Activated T-helper 17 cell treated with anti-CD3 and anti-CD28 coated beads, Interleukin-2, amount 50 U/mL, for 72 hours (primary cell): Measurements from ENCODE around the gene KRTAP10-8. TPM values are rescaled to one million over a fixed set of nuclear protein-coding genes. Genes with fewer than 3 reads are reported as not detected.
"Not testable (repeated sequence)": the region's sequence is repeated elsewhere in the genome, so short reads cannot be mapped to it uniquely, and the experiment has no call there.

Source experiments
- ATAC-seq: fragments of 150-1000 bp; cut with Tn5 transposase; replicated peaks from 2 replicates; pipeline ENCODE4 v1.10.0; 2021; ENCODE audit warnings: mild to moderate bottlenecking, moderate library complexity
- H3K27ac Mint-ChIP-seq: one replicate; pipeline ENCODE4 v1.8.0; 2022; ENCODE audit warnings: mixed read lengths
- H3K27me3 Mint-ChIP-seq: one replicate; pipeline ENCODE4 v1.8.0; 2022; ENCODE audit warnings: mixed read lengths
- H3K36me3 Mint-ChIP-seq: one replicate; pipeline ENCODE4 v1.8.0; 2022; ENCODE audit warnings: low read depth, mild to moderate bottlenecking, mixed read lengths
- H3K4me1 Mint-ChIP-seq: one replicate; pipeline ENCODE4 v1.8.0; 2022; ENCODE audit warnings: mixed read lengths
- H3K4me3 Mint-ChIP-seq: one replicate; pipeline ENCODE4 v1.8.0; 2022; ENCODE audit warnings: mild to moderate bottlenecking, mixed read lengths
- H3K9me3 Mint-ChIP-seq: one replicate; pipeline ENCODE4 v1.8.0; 2022; ENCODE audit warnings: mixed read lengths
- total RNA-seq, 2 donors: library from RNA; stranded (reverse); gene quantifications; one replicate each; pipeline ENCODE4 v1.2.3, GENCODE V29; 2022

Gene KRTAP10-8
- total RNA-seq, 2 donors from 2014 or later = not detected

GRCh38 chr21:44632067-44632466 lies 20.2 kb downstream of the KRTAP10-8 start:
- Mint-ChIP-seq H3K4me3 (no peak overlapping the region), H3K27ac (no peak overlapping the region), H3K4me1 (peaks cover 20% of the 10 kb centered on the region), H3K36me3 (no peaks in the 10 kb centered on the region), H3K27me3 (no peaks in the 10 kb centered on the region), H3K9me3 (peaks cover 26% of the 10 kb centered on the region)
- no peak for ATAC-seq

- H3K4me3 Mint-ChIP-seq = no peak overlapping the region
- ATAC-seq = no peak
- H3K27ac Mint-ChIP-seq = no peak overlapping the region
- peaks cover 10% of the 10 kb centered on the region for H3K27me3 Mint-ChIP-seq
- H3K9me3 Mint-ChIP-seq = peaks cover 15% of the 10 kb centered on the region
- H3K4me1 Mint-ChIP-seq = peaks cover 5% of the 10 kb centered on the region
- H3K36me3 Mint-ChIP-seq = no peaks in the 10 kb centered on the region
These were observed 24.5 kb downstream of the KRTAP10-8 start for GRCh38 chr21:44636209-44637017.

GRCh38 chr21:44637018-44637850 lies 25.4 kb downstream of the KRTAP10-8 start, which contains the start of gene KRTAP10-10:
Gene KRTAP10-10, plus strand, starts transcription at chr21:44637356. Its CDS starts 62 bp downstream, at chr21:44637418.
- no peak within 1 kb of the TSS for H3K4me3 Mint-ChIP-seq
- H3K36me3 Mint-ChIP-seq = no peaks in the 10 kb centered on the region
- peaks cover 10% of the 10 kb centered on the region for H3K27me3 Mint-ChIP-seq
- peaks cover 5% of the 10 kb centered on the region for H3K4me1 Mint-ChIP-seq
- ATAC-seq = no peak
- peaks cover 9% of the 10 kb centered on the region for H3K9me3 Mint-ChIP-seq
- no peak within 1 kb of the TSS for H3K27ac Mint-ChIP-seq

- not testable (repeated sequence) for H3K36me3 Mint-ChIP-seq, H3K9me3 Mint-ChIP-seq, ATAC-seq, H3K4me1 Mint-ChIP-seq, H3K27ac Mint-ChIP-seq, H3K27me3 Mint-ChIP-seq, H3K4me3 Mint-ChIP-seq
These were observed 26.0 kb downstream of the KRTAP10-8 start for GRCh38 chr21:44637851-44638348.

- H3K36me3 Mint-ChIP-seq, H3K4me1 Mint-ChIP-seq, H3K27ac Mint-ChIP-seq, ATAC-seq, H3K27me3 Mint-ChIP-seq, H3K4me3 Mint-ChIP-seq: not testable (repeated sequence)
- H3K9me3 Mint-ChIP-seq = peaks cover 13% of the 10 kb centered on the region
These were observed 26.8 kb downstream of the KRTAP10-8 start for GRCh38 chr21:44638506-44639330.

GRCh38 chr21:44639331-44639655 lies 27.4 kb downstream of the KRTAP10-8 start:
- Mint-ChIP-seq H3K9me3 (peaks cover 17% of the 10 kb centered on the region), H3K27ac (no peak overlapping the region), H3K4me1 (peaks cover 5% of the 10 kb centered on the region), H3K4me3 (no peak overlapping the region), H3K36me3 (no peaks in the 10 kb centered on the region), H3K27me3 (peaks cover 10% of the 10 kb centered on the region)
- no peak for ATAC-seq

GRCh38 chr21:44640761-44641160 lies 28.9 kb downstream of the KRTAP10-8 start:
- no peak overlapping the region for H3K27ac Mint-ChIP-seq
- ATAC-seq = no peak
- H3K4me3 Mint-ChIP-seq = no peak overlapping the region
- H3K27me3 Mint-ChIP-seq = peaks cover 10% of the 10 kb centered on the region
- peaks cover 25% of the 10 kb centered on the region for H3K9me3 Mint-ChIP-seq
- no peaks in the 10 kb centered on the region for H3K36me3 Mint-ChIP-seq
- peaks cover 5% of the 10 kb centered on the region for H3K4me1 Mint-ChIP-seq

GRCh38 chr21:44643741-44644310 lies 31.9 kb downstream of the KRTAP10-8 start:
- H3K27me3 Mint-ChIP-seq = peaks cover 10% of the 10 kb centered on the region
- no peaks in the 10 kb centered on the region for H3K36me3 Mint-ChIP-seq
- ATAC-seq = no peak
- H3K4me3 Mint-ChIP-seq = no peak overlapping the region
- H3K27ac Mint-ChIP-seq = no peak overlapping the region
- H3K9me3 Mint-ChIP-seq = peaks cover 25% of the 10 kb centered on the region
- H3K4me1 Mint-ChIP-seq = no peaks in the 10 kb centered on the region

GRCh38 chr21:44644878-44645277 lies 33.0 kb downstream of the KRTAP10-8 start:
- Mint-ChIP-seq H3K27ac (no peak overlapping the region), H3K36me3 (no peaks in the 10 kb centered on the region), H3K9me3 (peaks cover 25% of the 10 kb centered on the region), H3K27me3 (peaks cover 8% of the 10 kb centered on the region), H3K4me3 (no peak overlapping the region), H3K4me1 (no peaks in the 10 kb centered on the region)
- no peak for ATAC-seq

GRCh38 chr21:44646366-44647221 lies 34.7 kb downstream of the KRTAP10-8 start, which contains the start of gene KRTAP10-11:
Gene KRTAP10-11, plus strand, starts transcription at chr21:44646414. Its CDS starts 45 bp downstream, at chr21:44646459.
- not testable (repeated sequence) for ATAC-seq

GRCh38 chr21:44647222-44647552 lies 35.3 kb downstream of the KRTAP10-8 start:
- H3K4me1 Mint-ChIP-seq = no peaks in the 10 kb centered on the region
- H3K9me3 Mint-ChIP-seq = peaks cover 18% of the 10 kb centered on the region
- H3K27me3 Mint-ChIP-seq = no peaks in the 10 kb centered on the region
- no peak overlapping the region for H3K4me3 Mint-ChIP-seq
- no peak overlapping the region for H3K27ac Mint-ChIP-seq
- no peak for ATAC-seq
- no peaks in the 10 kb centered on the region for H3K36me3 Mint-ChIP-seq

More at GRCh38 chr21:44646366-44647221, 34.7 kb downstream of the KRTAP10-8 start, which contains the start of gene KRTAP10-11:
- not testable (repeated sequence) for H3K36me3 Mint-ChIP-seq, H3K4me3 Mint-ChIP-seq, H3K27me3 Mint-ChIP-seq, H3K27ac Mint-ChIP-seq, H3K4me1 Mint-ChIP-seq
- H3K9me3 Mint-ChIP-seq = peaks cover 20% of the 10 kb centered on the region

GRCh38 chr21:44648557-44649311 lies 36.9 kb downstream of the KRTAP10-8 start:
- no peak overlapping the region for H3K4me3 Mint-ChIP-seq
- no peaks in the 10 kb centered on the region for H3K36me3 Mint-ChIP-seq
- no peaks in the 10 kb centered on the region for H3K4me1 Mint-ChIP-seq
- no peak overlapping the region for H3K27ac Mint-ChIP-seq
- H3K27me3 Mint-ChIP-seq = no peaks in the 10 kb centered on the region
- ATAC-seq = no peak
- peaks cover 12% of the 10 kb centered on the region for H3K9me3 Mint-ChIP-seq
